Smooth muscle cell of bladder (primary cell): ENCODE measurements around the gene DUSP16. TPM values are rescaled to one million over a fixed set of nuclear protein-coding genes. Genes with fewer than 3 reads are reported as not detected.

Experiments
- total RNA-seq: library from RNA; depleted of rRNA; stranded (reverse); fragments of >200 nt; gene quantifications from 2 replicates; pipeline ENCODE4 v1.2.3, GENCODE V29; 2014

The DUSP16 gene
- total RNA-seq: 4.6 and 5.0 TPM in 2 replicates

DNA sequence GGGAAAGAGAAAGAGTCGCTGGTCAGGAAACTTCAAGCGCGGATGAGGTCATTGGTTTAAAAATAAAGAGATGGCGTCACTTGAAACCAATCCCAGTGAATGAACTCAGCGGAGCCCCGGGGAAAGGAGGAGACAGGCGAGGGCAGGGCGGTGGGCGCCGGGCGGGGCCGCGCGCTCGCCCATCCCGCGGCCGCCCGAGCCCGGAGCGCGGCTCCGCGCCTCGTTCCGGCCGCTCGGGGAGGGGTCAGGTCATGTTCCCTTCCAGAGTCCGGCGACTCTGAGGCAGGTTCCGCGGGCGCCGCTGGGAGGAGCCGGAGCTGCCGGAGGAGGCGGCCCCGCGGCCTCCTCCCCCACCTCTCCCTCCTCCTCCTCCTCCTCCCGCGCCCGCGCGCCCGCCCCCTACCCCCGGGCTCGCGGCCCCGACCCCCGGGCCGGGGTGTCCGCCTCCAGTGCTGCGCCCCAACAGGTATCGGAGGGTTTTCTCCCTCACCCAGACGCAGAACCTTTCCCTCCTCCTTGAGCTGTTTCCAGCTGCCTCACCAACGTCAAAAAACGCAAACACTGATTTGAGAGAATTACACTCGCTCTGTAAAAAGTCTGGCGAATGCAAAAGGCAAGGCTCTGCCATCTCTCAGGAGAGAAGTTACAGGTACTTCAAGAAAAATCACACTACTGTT, at the start of gene DUSP16:
DUSP16 (minus strand) TSS at position 279 of the 677 bp plus-strand sequence. CDS start 41,765 bp downstream, outside the sequence.

DNA sequence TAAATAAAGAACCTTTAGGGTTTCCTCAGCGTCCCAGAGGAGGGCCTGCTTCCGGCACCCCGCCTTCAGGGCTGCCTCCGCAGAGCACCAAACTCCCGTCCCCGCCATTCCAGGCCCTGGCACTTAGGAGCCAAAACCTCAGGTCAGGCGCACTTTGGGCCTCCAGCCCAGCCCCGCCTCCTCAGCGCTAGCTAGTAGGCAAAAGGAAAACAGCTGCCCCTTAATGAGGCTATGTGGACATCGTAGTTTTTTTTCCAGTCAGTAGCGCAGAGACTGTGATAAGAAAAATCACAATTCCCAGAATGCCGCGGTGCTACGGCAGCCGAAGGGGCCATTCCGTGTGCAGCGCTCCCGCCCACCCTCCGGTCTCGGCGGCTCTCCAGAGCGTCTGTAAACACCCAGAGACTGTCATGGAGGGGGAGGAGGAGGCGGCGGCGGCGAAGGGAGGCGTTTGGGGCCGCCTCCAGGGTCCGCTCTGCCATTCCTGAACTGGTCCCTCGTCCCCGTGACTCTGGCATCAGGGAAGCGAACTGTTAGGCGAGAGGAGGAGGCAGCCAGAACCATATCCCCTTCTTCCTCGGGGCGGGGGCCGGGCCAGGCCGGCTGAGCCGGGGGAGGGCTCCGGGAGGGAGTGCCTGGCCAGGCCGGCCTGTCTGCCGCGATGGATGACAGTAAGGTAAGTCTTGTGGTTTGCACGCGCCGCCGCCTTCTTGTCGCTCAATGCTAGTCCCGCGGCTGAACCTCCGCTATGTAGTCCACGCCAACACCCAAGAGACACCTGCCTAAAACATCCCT, 49.0 kb upstream of the DUSP16 start, which contains the start of gene CREBL2:
CREBL2 (plus strand) TSS at position 365 of the 795 bp plus-strand sequence; CDS start at position 662, 297 bp downstream.

Other genes with a start within 250 kb of the DUSP16 start
- 0.92 and 1.00 TPM in 2 replicates for gene MANSC1, start 212.6 kb downstream of the DUSP16 start, total RNA-seq
- 8.4 and 14.7 TPM in 2 replicates for gene BORCS5, start 205.8 kb downstream of the DUSP16 start, total RNA-seq
- 33.7 and 36.4 TPM in 2 replicates for gene CREBL2, start 49.0 kb upstream of the DUSP16 start, total RNA-seq
- gene GPR19, start 133.3 kb upstream of the DUSP16 start, total RNA-seq: under 0.01 TPM in 1 of 2 replicates, not detected in the other
- 29.0 and 32.5 TPM in 2 replicates for gene CDKN1B, start 154.5 kb upstream of the DUSP16 start, total RNA-seq
- 3.3 and 4.1 TPM in 2 replicates for gene APOLD1, start 222.8 kb upstream of the DUSP16 start, total RNA-seq